HG02981 (cell line): ENCODE results near the gene ELOVL3.
"Not testable (repeated sequence)": the region's sequence is repeated elsewhere in the genome, so short reads cannot be mapped to it uniquely, and the experiment has no call there.

Experiments used
- ATAC-seq: cut with Tn5 transposase; IDR thresholded peaks from one replicate; pipeline ENCODE4 v1.9.1; 2021; ENCODE audit warnings: mild to moderate bottlenecking, moderate library complexity; ENCODE audit not compliant: unreplicated experiment

The ELOVL3 gene

DNA sequence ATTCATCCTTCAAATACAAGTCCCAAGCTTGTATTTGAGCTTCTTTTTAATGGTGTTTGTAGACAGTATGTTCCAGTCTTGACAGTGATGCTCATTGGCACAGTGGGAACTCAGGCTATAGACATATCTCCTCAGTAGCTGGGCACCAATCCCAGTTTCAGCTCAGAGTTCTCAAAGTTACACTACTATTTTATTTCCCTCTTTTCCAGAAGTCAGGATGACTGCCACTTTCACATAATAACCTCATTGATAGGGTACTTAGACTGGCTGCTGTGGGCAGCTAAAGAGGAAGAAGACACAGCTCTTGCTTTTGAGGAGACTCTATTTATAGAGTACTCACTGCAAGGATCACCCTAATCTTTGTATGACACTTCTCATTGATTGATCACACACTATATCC lies 21.6 kb downstream of the ELOVL3 start:
- ATAC-seq = no peak

DNA sequence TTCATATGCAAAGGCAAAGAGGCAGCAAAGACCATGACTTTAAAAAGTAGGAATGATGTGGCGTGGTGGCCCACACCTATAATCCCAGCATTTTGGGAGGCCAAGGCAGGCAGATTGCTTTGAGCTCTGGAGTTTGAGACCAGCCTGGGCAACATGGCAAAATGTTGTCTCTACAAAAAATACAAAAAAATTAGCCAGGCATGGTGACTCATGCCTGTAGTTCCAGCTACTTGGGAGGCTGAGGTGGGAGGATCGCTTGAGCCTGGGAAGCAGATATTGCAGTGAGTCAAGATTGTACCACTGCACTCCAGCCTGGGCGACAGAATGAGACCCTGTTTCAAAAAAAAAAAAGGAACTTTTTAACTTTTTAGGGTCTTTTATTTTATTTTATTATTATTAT lies 26.4 kb downstream of the ELOVL3 start:
- not testable (repeated sequence) for ATAC-seq

GRCh38 chr10:102254426-102254825 lies 28.3 kb downstream of the ELOVL3 start:
- ATAC-seq = no peak

DNA sequence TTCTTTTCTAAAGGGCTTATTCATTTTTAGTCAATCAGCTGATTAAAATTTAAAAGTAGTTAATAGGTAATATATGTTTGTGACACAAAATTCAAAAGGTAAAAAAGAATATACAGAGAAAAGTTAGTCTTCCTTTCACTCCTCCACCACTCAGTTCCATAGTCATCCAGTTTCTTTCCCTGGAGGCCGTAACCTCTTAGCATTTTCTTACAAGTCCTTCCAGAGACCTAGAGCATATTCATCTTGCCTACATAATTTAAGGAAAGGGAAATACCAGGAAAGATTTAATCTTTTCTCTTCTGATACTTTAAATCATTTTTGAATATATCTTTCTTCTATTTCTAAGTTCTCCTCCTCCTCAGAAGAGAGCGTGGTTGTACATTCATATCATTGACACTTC lies 29.3 kb downstream of the ELOVL3 start:
- no peak for ATAC-seq

GRCh38 chr10:102261196-102261595 lies 35.1 kb downstream of the ELOVL3 start:
- ATAC-seq = no peak

GRCh38 chr10:102261842-102262241 lies 35.7 kb downstream of the ELOVL3 start:
- ATAC-seq = no peak

- ATAC-seq = no peak
Observed at GRCh38 chr10:102262744-102263370, 36.8 kb downstream of the ELOVL3 start.

- ATAC-seq = no peak
Observed at GRCh38 chr10:102264371-102264770, 38.3 kb downstream of the ELOVL3 start.

GRCh38 chr10:102266670-102267069 lies 40.6 kb downstream of the ELOVL3 start:
- ATAC-seq = no peak

DNA sequence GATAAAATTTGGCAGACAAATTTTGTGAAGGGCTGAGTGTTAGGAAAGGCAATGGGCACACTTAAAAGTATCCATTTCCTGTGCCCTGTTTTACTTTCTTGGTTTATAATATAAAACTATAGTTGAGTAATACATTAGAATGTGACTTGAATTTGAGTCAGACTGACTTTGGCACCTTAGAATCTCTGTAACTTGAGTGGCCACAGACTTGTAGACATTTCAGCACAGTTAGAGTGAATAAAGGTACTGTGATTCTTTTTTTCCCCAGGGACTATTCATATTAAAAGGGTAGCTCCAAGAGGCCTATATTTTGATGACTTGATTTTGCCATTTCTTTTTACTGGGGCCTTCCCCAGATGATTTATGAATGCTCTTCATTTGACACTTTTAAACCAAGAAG lies 41.6 kb downstream of the ELOVL3 start:
- no peak for ATAC-seq

DNA sequence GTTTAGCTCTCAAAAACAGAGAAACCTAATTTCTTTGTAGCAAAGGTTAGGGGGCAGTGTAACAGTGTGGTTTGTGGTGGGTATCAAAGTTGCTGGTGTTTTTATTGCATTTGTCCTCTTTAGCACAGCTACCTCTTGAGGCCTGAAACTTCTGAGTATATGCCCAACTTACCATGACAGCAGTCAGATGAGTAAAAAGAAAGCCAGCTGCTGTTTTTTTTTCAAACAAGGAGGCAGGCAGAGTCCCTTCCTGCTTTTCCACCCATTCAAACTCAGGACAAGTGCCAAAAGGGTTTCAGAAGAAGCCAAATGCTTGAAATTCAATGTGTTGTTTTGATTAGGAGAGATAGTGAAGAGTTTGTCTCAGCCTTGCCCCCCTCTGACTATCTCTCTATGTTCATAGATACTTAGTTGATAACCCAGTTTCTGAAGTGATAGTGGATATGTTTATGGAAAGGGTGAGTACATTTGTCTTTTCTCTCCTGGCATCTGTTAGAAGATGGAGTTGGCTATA lies 42.3 kb downstream of the ELOVL3 start:
- ATAC-seq = no peak

GRCh38 chr10:102269017-102269416 lies 42.9 kb downstream of the ELOVL3 start:
- ATAC-seq = no peak

GRCh38 chr10:102274062-102274461 lies 48.0 kb downstream of the ELOVL3 start:
- no peak for ATAC-seq

DNA sequence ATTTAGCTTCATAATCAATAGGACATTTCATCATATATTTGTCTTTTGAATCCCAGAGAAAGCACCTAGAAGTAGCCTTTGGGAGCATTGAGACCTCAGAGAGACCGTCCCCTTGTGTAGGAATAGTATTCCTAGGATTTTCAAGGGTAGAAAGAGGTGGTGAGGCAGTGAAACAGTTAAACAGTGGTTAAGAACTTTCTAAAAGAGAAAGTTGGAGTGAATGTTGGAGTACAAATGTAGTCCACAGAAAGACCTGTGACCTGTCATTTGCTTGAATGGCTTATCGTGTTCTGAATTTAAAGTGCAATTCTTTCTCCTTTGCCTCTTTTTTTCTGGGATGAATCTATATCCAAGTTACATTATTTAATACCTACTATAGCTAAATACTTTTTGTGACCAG lies 49.2 kb downstream of the ELOVL3 start:
- no peak for ATAC-seq

DNA sequence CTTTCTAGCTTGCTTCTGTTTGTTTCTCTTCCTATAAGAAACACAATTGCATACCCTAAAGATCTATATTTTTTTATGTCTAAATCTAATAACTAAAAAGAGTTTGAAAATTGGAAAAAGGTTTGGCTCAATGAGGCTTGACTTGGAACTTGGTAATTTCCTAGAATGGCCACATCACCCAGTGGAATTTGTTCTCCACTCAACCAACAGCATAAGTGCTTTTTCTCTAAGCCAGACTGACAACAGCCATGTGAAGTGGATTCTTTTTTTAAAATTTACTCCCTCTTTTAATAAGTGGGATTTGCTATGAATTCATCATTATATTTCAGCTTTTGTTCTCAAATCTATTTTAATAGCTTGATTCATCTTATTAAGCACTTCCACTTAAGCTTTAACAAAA lies 53.0 kb downstream of the ELOVL3 start:
- no peak for ATAC-seq
